K562 treated with DMSO at 1 percent for 12 hours (cell line): ENCODE measurements around the gene HAL. TPM values are rescaled to one million over a fixed set of nuclear protein-coding genes. Genes with fewer than 3 reads are reported as not detected.

Source experiments
- total RNA-seq: library from RNA; unstranded; fragments of 300-600 nt; gene quantifications from 2 replicates; pipeline ENCODE4 v1.2.3, GENCODE V29; 2022; ENCODE audit not compliant: insufficient read depth

The HAL gene, protein sequence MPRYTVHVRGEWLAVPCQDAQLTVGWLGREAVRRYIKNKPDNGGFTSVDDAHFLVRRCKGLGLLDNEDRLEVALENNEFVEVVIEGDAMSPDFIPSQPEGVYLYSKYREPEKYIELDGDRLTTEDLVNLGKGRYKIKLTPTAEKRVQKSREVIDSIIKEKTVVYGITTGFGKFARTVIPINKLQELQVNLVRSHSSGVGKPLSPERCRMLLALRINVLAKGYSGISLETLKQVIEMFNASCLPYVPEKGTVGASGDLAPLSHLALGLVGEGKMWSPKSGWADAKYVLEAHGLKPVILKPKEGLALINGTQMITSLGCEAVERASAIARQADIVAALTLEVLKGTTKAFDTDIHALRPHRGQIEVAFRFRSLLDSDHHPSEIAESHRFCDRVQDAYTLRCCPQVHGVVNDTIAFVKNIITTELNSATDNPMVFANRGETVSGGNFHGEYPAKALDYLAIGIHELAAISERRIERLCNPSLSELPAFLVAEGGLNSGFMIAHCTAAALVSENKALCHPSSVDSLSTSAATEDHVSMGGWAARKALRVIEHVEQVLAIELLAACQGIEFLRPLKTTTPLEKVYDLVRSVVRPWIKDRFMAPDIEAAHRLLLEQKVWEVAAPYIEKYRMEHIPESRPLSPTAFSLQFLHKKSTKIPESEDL
- not detected in 2 replicates for total RNA-seq

GRCh38 chr12:95996034-95996658 lies at the start of gene HAL:
Gene HAL (minus strand): TSS chr12:95996344. CDS start chr12:95995910, 434 bp downstream.

DNA sequence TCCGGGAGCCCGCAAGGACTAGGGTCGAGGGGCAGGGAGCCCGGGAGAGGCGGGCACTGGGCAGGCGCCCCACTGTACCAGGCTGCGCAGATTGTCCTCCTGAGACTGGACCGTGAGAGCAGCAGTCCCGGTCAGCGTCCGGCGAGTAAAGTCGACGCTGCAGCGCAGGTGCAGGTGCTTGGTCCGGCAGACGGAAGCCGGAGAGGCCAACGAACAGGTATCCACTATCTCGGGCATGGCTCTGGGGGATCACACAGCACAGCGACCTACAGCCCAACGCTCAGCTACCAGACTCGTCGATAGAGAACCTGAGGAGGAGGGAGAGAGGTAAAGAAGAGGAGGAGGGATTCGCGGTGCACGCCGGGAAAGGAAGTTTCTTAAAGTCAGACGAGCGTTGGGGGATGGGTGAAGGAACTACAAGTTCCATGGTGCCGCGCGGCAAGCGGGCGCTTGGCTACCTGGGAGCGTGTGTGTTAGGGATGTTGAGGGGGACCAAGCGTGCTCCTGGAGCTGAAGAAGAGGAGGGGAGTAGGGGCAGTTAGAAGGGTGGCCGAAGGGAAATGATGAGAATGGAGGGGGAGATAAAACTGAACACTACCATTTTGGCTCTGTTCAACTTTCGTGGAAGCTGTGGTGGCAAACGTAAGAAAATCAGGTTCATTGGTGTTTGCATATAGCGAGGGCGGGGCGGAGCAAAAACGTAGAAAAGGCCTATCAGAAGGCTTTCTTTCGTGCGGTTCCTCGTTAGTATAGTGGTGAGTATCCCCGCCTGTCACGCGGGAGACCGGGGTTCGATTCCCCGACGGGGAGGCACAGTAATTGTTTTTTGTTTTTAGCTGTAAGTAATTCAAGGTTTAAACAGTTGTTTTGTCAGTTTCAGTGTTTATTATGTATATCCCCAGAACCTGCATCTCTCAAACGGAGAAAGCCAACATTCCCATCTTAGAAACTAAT lies 39.4 kb upstream of the HAL start, which contains the start of gene LTA4H:
LTA4H (minus strand) TSS at position 305 of the 954 bp plus-strand sequence; CDS start at position 237, 68 bp downstream.

DNA sequence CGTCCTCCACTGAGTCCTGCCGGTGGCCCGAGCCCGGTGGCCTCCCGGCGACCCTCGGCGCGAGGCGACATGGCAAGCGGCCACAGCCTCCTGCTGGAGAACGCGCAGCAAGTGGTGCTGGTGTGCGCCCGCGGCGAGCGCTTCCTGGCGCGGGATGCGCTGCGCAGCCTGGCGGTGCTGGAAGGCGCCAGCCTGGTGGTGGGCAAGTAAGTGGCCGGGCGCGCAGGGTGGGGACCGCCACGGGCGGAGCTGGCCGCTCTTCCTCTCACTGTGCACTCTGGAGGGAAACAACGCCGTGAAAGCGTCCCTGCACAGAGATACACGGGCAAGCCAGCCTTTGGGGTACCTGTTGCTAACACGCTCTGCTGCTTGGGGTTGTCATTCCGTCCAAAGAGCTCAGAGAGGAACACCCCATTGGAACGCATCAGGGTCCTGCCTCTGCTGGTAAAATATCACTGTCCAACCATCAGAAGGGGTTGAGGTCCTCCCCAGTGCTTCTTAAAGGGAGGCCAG lies 52.8 kb downstream of the HAL start, which contains the start of gene AMDHD1:
AMDHD1 (plus strand) TSS at position 2 of the 513 bp plus-strand sequence; CDS start at position 70, 68 bp downstream.

GRCh38 chr12:95942524-95943329 lies 53.4 kb downstream of the HAL start, which contains the start of gene CCDC38:
Gene CCDC38 (minus strand): TSS chr12:95942614. CDS start chr12:95936509, 6,105 bp downstream.

Other genes starting within 250 kb of the HAL start
- not detected in 2 replicates for gene NTN4, start 205.6 kb downstream of the HAL start, total RNA-seq
- 19.0 and 19.8 TPM in 2 replicates for gene SNRPF, start 137.4 kb downstream of the HAL start, total RNA-seq
- not detected in 2 replicates for gene CCDC38, start 53.7 kb downstream of the HAL start, total RNA-seq
- not detected in 2 replicates for gene AMDHD1, start 53.0 kb downstream of the HAL start, total RNA-seq
- 41.5 and 68.5 TPM in 2 replicates for gene LTA4H, start 39.2 kb upstream of the HAL start, total RNA-seq
- gene ELK3, start 198.0 kb upstream of the HAL start, total RNA-seq = 1.9 and 4.6 TPM in 2 replicates